Measurements from ENCODE around the gene KRT86.

KRT86 gene

DNA sequence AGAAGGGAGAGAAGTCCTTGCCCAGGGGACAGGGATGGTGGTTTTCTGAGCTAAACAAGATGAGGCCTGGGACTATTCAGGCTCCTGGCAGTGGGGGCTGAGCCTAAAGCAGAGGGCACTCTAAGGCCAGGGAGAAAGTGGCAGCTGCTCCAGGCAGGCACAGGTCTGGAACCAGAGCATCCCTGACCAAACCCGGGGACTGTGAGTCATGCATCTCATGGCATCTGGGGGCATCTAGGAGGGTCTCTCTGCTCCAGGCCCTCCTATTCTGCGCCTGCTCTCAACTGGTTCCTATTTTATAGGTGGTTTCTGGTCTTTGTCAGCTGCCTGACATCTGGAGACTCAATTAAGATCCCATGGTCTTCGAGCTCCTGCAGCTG lies 29.8 kb upstream of the KRT86 start:
- H3K4me1 ChIP-seq = peaks cover 4 to 79% (median 64%) of the 10 kb centered on the region in 4 donors
- H3K36me3 ChIP-seq = peaks cover 0 to 9% (median 0%) of the 10 kb centered on the region in 3 donors
- DNase-seq = peak in 1 of 2 donors; percentile 31
- peak overlapping the region; percentile 67 to 72 for H3K27ac ChIP-seq
- H3K9me3 ChIP-seq = no peaks in the 10 kb centered on the region
- intact Hi-C loops (cut with DNase I; ENCODE audit: low total_unique reads) = no loop called here
- H3K4me3 ChIP-seq = no peak overlapping the region
- TF ChIP-seq, protein P1, sequence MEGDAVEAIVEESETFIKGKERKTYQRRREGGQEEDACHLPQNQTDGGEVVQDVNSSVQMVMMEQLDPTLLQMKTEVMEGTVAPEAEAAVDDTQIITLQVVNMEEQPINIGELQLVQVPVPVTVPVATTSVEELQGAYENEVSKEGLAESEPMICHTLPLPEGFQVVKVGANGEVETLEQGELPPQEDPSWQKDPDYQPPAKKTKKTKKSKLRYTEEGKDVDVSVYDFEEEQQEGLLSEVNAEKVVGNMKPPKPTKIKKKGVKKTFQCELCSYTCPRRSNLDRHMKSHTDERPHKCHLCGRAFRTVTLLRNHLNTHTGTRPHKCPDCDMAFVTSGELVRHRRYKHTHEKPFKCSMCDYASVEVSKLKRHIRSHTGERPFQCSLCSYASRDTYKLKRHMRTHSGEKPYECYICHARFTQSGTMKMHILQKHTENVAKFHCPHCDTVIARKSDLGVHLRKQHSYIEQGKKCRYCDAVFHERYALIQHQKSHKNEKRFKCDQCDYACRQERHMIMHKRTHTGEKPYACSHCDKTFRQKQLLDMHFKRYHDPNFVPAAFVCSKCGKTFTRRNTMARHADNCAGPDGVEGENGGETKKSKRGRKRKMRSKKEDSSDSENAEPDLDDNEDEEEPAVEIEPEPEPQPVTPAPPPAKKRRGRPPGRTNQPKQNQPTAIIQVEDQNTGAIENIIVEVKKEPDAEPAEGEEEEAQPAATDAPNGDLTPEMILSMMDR (IDR thresholded peaks at IDR 0.05) = no peak
- no peaks in the 10 kb centered on the region for H3K27me3 ChIP-seq

DNA sequence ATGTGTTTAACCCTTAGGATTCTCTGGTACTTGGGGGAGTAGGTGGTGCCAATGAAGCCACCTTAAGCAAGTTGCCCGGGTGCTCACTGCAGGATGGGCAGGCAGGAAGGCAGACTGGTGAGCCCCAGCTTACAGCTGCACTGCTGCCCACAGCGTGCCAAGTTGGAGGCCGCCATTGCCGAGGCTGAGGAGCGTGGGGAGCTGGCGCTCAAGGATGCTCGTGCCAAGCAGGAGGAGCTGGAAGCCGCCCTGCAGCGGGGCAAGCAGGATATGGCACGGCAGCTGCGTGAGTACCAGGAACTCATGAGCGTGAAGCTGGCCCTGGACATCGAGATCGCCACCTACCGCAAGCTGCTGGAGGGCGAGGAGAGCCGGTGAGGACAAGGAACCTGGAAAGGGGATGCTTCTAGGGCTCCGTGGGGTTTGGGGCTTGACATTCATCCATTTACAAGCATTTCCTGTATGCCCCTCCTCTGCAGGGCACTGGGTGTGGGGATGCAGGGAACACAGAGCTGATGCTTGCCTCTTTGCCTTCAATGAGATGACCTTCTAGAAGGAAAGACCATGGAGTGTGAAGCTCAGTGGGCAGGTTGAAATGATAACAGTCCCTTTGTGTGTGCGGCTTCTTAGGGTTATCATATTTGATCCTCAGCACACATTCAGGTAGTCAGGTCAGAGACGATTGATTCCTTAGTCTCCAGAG lies 29.0 kb upstream of the KRT86 start:
- TF ChIP-seq, protein P1 (IDR thresholded peaks at IDR 0.05) = no peak
- H3K36me3 ChIP-seq = peaks cover 0 to 9% (median 0%) of the 10 kb centered on the region in 3 donors
- DNase-seq = peak in 1 of 2 donors; percentile 54
- H3K9me3 ChIP-seq = no peaks in the 10 kb centered on the region
- H3K27ac ChIP-seq = peak overlapping the region in 1 of 2 donors; percentile 70
- peaks cover 4 to 86% (median 68%) of the 10 kb centered on the region in 4 donors for H3K4me1 ChIP-seq
- intact Hi-C loops (cut with DNase I; ENCODE audit: low total_unique reads) = no loop called here
- no peak overlapping the region for H3K4me3 ChIP-seq
- H3K27me3 ChIP-seq = no peaks in the 10 kb centered on the region

DNA sequence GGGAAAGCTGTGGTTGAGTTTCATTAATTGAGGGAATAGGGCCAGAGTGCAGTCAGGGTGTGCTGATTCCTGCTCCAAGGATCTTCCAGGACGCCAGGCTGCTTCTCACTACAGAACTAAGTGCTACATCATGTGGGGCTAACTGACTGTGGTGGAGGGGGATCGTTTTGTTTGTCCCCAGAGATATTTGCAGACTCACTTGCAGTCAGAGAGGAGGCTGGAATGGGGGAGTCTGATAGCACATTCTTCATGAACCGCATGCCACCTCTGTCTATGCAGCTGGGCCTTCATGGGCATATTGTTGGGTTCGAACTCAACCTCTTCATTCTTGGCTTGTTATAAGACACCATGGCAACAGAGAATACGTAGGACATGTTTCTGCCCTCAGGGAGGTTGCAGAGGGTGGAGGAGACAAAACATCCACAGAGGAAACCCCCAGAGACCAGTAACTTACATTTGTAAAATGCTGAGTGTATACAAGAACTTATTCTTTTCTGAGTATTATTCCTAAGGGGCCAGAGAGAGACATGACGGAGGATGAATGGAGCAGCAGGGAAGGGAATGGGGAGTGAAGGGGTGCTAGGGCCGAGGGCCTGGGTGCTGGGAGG lies 28.4 kb upstream of the KRT86 start:
- DNase-seq = no peak
- Histone ChIP-seq H3K4me1 (peaks cover 4 to 86% (median 69%) of the 10 kb centered on the region in 4 donors), H3K27ac (peak overlapping the region; percentile 70 to 73), H3K4me3 (no peak overlapping the region), H3K36me3 (peaks cover 0 to 9% (median 0%) of the 10 kb centered on the region in 3 donors), H3K9me3 (no peaks in the 10 kb centered on the region), H3K27me3 (no peaks in the 10 kb centered on the region)
- intact Hi-C loops (cut with DNase I; ENCODE audit: low total_unique reads) = no loop called here
- TF ChIP-seq, protein P1 (IDR thresholded peaks at IDR 0.05) = no peak

DNA sequence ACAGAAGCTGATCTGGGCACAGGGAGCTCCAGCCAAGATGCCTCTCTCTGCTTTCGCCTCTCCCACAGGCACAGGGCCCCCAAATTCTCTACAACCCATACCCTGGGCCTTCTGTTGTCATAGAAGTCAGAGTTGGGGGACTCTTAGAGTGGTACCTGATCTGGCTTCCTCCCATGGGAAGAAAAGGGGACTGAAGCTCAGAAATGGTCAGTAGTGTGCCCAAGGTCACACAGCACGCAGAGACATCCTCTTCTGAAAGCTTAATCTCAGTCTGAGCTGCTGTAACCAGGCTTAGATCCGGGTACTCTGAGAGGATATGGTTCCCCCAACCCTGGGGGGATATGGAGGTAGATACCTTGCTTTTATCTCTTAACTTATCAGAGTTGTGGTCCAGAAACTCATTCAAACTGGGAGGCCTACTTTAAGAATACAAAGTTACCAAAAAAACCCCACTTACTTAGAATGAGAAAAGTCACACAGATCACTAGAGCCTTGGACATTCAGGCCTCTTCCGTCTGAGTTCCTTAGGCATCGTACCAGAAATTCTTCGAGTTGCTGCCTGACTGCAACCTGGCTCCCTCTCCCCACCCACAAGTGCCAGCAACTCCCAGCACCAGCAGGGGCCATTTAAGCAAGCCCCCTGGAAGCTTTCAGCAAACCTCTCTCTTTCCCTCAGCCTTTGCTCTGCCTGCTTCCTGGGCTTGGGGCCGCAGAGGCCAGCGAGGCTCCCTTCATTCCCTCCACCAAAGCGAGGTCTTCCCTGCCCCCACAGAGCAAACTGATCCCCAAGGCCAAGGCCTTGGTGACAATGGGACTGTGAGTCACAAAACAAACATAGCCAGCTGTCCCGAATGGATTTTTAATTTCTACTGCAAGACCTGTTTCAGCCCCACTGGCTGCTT lies 27.5 kb upstream of the KRT86 start:
- intact Hi-C loops (cut with DNase I; ENCODE audit: low total_unique reads) = no loop called here
- DNase-seq = peak in 1 of 2 donors; percentile 58
- no peak overlapping the region for H3K4me3 ChIP-seq
- no peaks in the 10 kb centered on the region for H3K9me3 ChIP-seq
- peaks cover 4 to 82% (median 68%) of the 10 kb centered on the region in 4 donors for H3K4me1 ChIP-seq
- TF ChIP-seq, protein P1 (IDR thresholded peaks at IDR 0.05) = no peak
- peaks cover 0 to 4% (median 0%) of the 10 kb centered on the region in 3 donors for H3K36me3 ChIP-seq
- no peaks in the 10 kb centered on the region for H3K27me3 ChIP-seq
- H3K27ac ChIP-seq = peak overlapping the region; percentile 70 to 73
